ENCODE results near the gene STK11IP.

Gene STK11IP

GRCh38 chr2:219621935-219622334, 24.3 kb downstream of the STK11IP start:
- Histone ChIP-seq H3K9ac (ENCODE audit: low read length) (no peak overlapping the region), H3K9me2 (replicated peaks; ENCODE audit: insufficient read depth, low read length) (no peaks in the 10 kb centered on the region), H3K4me2 (ENCODE audit: low read depth, low read length, poor library complexity, severe bottlenecking) (no peak overlapping the region), H4K20me1 (ENCODE audit: low read depth, low read length) (no peaks in the 10 kb centered on the region), H3F3A (ENCODE audit: insufficient read depth) (no peaks in the 10 kb centered on the region), H2AFZ (ENCODE audit: low read depth, low read length, severe bottlenecking) (no peak overlapping the region), H3K4me3 (ENCODE audit: insufficient read depth, low read length, poor library complexity, severe bottlenecking) (no peak overlapping the region), H3K27me3 (ENCODE audit: low read length) (no peaks in the 10 kb centered on the region), H3K79me2 (ENCODE audit: insufficient read depth, low read length) (no peaks in the 10 kb centered on the region), H3K9me3 (ENCODE audit: insufficient read depth, low read length) (no peaks in the 10 kb centered on the region), H3K36me3 (ENCODE audit: low read length) (no peaks in the 10 kb centered on the region), H3K27ac (ENCODE audit: low read depth, low read length) (no peak overlapping the region)
- TF ChIP-seq EZH2phosphoT487 (conservative IDR thresholded peaks at IDR 0.05; ENCODE audit: low read length) (no peak), CTCF (IDR thresholded peaks at IDR 0.05; ENCODE audit: insufficient read depth, low read length, poor library complexity, severe bottlenecking) (no peak)

- Histone ChIP-seq H3K9ac (ENCODE audit: low read length) (no peak overlapping the region), H3K4me3 (ENCODE audit: insufficient read depth, low read length, poor library complexity, severe bottlenecking) (no peak overlapping the region), H3K27ac (ENCODE audit: low read depth, low read length) (no peak overlapping the region), H2AFZ (ENCODE audit: low read depth, low read length, severe bottlenecking) (no peak overlapping the region), H3K79me2 (ENCODE audit: insufficient read depth, low read length) (no peaks in the 10 kb centered on the region), H3K36me3 (ENCODE audit: low read length) (no peaks in the 10 kb centered on the region), H3K9me2 (replicated peaks; ENCODE audit: insufficient read depth, low read length) (no peaks in the 10 kb centered on the region), H4K20me1 (ENCODE audit: low read depth, low read length) (no peaks in the 10 kb centered on the region), H3K4me2 (ENCODE audit: low read depth, low read length, poor library complexity, severe bottlenecking) (no peak overlapping the region), H3K9me3 (ENCODE audit: insufficient read depth, low read length) (no peaks in the 10 kb centered on the region), H3F3A (ENCODE audit: insufficient read depth) (no peaks in the 10 kb centered on the region), H3K27me3 (ENCODE audit: low read length) (no peaks in the 10 kb centered on the region)
- TF ChIP-seq EZH2phosphoT487 (conservative IDR thresholded peaks at IDR 0.05; ENCODE audit: low read length): no peak
- TF ChIP-seq CTCF (IDR thresholded peaks at IDR 0.05; ENCODE audit: insufficient read depth, low read length, poor library complexity, severe bottlenecking): no peak
Measured at GRCh38 chr2:219622472-219622871, 24.8 kb downstream of the STK11IP start.

- Histone ChIP-seq H4K20me1 (ENCODE audit: low read depth, low read length) (no peaks in the 10 kb centered on the region), H3K27ac (ENCODE audit: low read depth, low read length) (no peak overlapping the region), H3K9ac (ENCODE audit: low read length) (no peak overlapping the region), H3K9me2 (replicated peaks; ENCODE audit: insufficient read depth, low read length) (no peaks in the 10 kb centered on the region), H3K4me3 (ENCODE audit: insufficient read depth, low read length, poor library complexity, severe bottlenecking) (no peak overlapping the region), H3F3A (ENCODE audit: insufficient read depth) (no peaks in the 10 kb centered on the region), H3K9me3 (ENCODE audit: insufficient read depth, low read length) (no peaks in the 10 kb centered on the region), H3K4me2 (ENCODE audit: low read depth, low read length, poor library complexity, severe bottlenecking) (no peak overlapping the region), H3K27me3 (ENCODE audit: low read length) (no peaks in the 10 kb centered on the region), H3K36me3 (ENCODE audit: low read length) (no peaks in the 10 kb centered on the region), H3K79me2 (ENCODE audit: insufficient read depth, low read length) (no peaks in the 10 kb centered on the region), H2AFZ (ENCODE audit: low read depth, low read length, severe bottlenecking) (no peak overlapping the region)
- TF ChIP-seq CTCF (IDR thresholded peaks at IDR 0.05; ENCODE audit: insufficient read depth, low read length, poor library complexity, severe bottlenecking) (no peak), EZH2phosphoT487 (conservative IDR thresholded peaks at IDR 0.05; ENCODE audit: low read length) (no peak)
Measured at GRCh38 chr2:219624565-219624964, 26.9 kb downstream of the STK11IP start.
